ENCODE data around the gene TKT. TPM values are rescaled to one million over a fixed set of nuclear protein-coding genes. Genes with fewer than 3 reads are reported as not detected.
A peak's percentile ranks its signal among the peaks of the same experiment; 100 is the strongest.

Gene TKT
- total RNA-seq, 2 donors from 2014 or later = 48.8 to 62.8 TPM

DNA sequence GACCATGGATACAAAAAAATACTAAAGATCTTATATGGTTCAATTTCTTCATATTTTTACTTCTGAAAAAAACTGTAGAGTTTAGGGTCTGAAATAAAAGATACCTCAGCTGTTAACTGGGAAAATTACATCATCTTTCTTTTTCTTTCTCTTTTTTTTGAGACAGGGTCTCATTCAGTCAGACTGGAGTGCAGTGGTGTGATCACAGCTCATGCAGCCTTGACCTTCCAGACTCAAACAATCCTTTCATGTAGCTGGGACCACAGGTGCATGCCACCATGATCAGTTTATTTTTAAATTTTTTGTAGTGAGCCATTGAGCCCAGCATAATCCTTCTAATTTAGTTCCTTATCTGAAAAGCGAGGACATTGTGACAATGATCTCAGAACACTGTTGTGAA, 39.6 kb upstream of the TKT start:
- Histone ChIP-seq H3K4me3 (no peak overlapping the region), H3K27me3 (no peaks in the 10 kb centered on the region), H3K36me3 (peaks cover 20% of the 10 kb centered on the region), H3K4me1 (peaks cover 0 to 15% of the 10 kb centered on the region in 2 donors), H3K9me3 (no peaks in the 10 kb centered on the region), H3K27ac (peak overlapping the region in 1 of 2 donors; percentile 27)
- DNase-seq (ENCODE audit: low spot score) = no peak
- TF ChIP-seq, protein P1, sequence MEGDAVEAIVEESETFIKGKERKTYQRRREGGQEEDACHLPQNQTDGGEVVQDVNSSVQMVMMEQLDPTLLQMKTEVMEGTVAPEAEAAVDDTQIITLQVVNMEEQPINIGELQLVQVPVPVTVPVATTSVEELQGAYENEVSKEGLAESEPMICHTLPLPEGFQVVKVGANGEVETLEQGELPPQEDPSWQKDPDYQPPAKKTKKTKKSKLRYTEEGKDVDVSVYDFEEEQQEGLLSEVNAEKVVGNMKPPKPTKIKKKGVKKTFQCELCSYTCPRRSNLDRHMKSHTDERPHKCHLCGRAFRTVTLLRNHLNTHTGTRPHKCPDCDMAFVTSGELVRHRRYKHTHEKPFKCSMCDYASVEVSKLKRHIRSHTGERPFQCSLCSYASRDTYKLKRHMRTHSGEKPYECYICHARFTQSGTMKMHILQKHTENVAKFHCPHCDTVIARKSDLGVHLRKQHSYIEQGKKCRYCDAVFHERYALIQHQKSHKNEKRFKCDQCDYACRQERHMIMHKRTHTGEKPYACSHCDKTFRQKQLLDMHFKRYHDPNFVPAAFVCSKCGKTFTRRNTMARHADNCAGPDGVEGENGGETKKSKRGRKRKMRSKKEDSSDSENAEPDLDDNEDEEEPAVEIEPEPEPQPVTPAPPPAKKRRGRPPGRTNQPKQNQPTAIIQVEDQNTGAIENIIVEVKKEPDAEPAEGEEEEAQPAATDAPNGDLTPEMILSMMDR (IDR thresholded peaks at IDR 0.05) = no peak

- Histone ChIP-seq H3K36me3 (peaks cover 19% of the 10 kb centered on the region), H3K4me1 (peaks cover 0 to 8% of the 10 kb centered on the region in 2 donors), H3K27me3 (no peaks in the 10 kb centered on the region), H3K9me3 (no peaks in the 10 kb centered on the region), H3K27ac (peak overlapping the region in 1 of 2 donors; percentile 20), H3K4me3 (no peak overlapping the region)
- DNase-seq (ENCODE audit: low spot score) = no peak
- TF ChIP-seq, protein P1 (IDR thresholded peaks at IDR 0.05) = no peak
Observed at GRCh38 chr3:53293867-53294266, 38.0 kb upstream of the TKT start.

- H3K4me1 ChIP-seq = no peaks in the 10 kb centered on the region
- peaks cover 65% of the 10 kb centered on the region for H3K36me3 ChIP-seq
- TF ChIP-seq, protein P1 (IDR thresholded peaks at IDR 0.05) = no peak
- no peak overlapping the region for H3K4me3 ChIP-seq
- H3K27ac ChIP-seq = no peak overlapping the region
- DNase-seq (ENCODE audit: low spot score) = no peak
- H3K9me3 ChIP-seq = no peaks in the 10 kb centered on the region
- no peaks in the 10 kb centered on the region for H3K27me3 ChIP-seq
Observed at GRCh38 chr3:53288214-53288613, 32.4 kb upstream of the TKT start.

- no peaks in the 10 kb centered on the region for H3K9me3 ChIP-seq
- no peak for DNase-seq (ENCODE audit: low spot score)
- TF ChIP-seq, protein P1 (IDR thresholded peaks at IDR 0.05) = no peak
- no peaks in the 10 kb centered on the region for H3K4me1 ChIP-seq
- H3K36me3 ChIP-seq = peaks cover 60% of the 10 kb centered on the region
- no peak overlapping the region for H3K27ac ChIP-seq
- no peak overlapping the region for H3K4me3 ChIP-seq
- H3K27me3 ChIP-seq = no peaks in the 10 kb centered on the region
Observed at GRCh38 chr3:53287131-53287629, 31.4 kb upstream of the TKT start.

DNA sequence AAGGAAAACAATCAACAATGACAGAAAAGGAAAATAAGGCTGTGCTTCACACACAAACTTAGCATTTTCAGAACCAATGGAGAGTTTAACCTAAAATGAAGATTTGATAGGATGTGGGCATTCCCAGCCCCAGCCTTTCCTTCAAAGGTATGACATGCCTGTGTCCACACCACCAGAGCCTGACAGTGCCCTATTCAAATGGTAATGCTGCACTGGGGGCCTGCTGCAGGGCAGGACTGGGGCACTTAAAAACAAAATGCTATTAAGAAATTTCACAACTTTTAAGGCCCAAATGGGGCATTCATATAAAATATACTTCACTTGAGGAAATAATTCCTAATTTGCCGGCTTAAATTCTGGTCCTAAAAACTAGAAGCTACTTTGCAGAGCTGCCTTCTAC, 30.9 kb upstream of the TKT start:
- Histone ChIP-seq H3K9me3 (no peaks in the 10 kb centered on the region), H3K27me3 (no peaks in the 10 kb centered on the region), H3K4me1 (no peaks in the 10 kb centered on the region), H3K36me3 (peaks cover 55% of the 10 kb centered on the region), H3K4me3 (no peak overlapping the region), H3K27ac (no peak overlapping the region)
- TF ChIP-seq, protein P1 (IDR thresholded peaks at IDR 0.05) = no peak
- no peak for DNase-seq (ENCODE audit: low spot score)

DNA sequence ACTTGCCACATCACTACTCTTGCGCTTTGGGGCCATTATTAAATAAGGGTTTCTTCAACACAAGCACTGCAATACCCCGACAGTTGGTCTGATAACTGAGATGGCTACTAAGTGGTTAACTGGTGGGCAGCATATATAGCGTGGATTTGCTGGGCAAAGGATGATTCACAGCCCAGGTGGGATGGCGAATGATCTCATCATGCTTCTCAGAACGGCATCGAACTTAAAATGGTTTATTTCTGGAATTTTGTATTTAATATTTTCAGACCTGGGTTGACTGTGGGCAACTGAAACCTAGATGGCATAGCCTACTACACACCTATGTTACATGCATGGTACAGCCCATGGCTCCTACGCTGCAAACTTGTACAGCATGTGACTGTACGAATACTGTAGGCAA, 26.8 kb upstream of the TKT start:
- no peaks in the 10 kb centered on the region for H3K27me3 ChIP-seq
- H3K4me1 ChIP-seq = no peaks in the 10 kb centered on the region
- peaks cover 34% of the 10 kb centered on the region for H3K36me3 ChIP-seq
- TF ChIP-seq, protein P1 (IDR thresholded peaks at IDR 0.05) = no peak
- DNase-seq (ENCODE audit: low spot score) = no peak
- no peaks in the 10 kb centered on the region for H3K9me3 ChIP-seq
- H3K4me3 ChIP-seq = no peak overlapping the region
- no peak overlapping the region for H3K27ac ChIP-seq
